Stimulated activated CD8-positive, alpha-beta memory T cell treated with anti-CD3 and anti-CD28 coated beads, Interleukin-2, amount 100 ng/mL, for 1 hour (primary cell): ENCODE data around the gene SLCO4A1.

Source experiments
- DNase-seq, 2 donors: peaks; one replicate each; pipeline ENCODE4 v3.0.0-alpha.2; 2020; ENCODE audit warnings: low read depth in 2 of 2

SLCO4A1 gene

GRCh38 chr20:62688083-62688482 lies 45.8 kb downstream of the SLCO4A1 start:
- no peak for DNase-seq

GRCh38 chr20:62688855-62689460 lies 46.7 kb downstream of the SLCO4A1 start:
- DNase-seq: no peak

- no peak for DNase-seq
Measured at GRCh38 chr20:62689861-62690260, 47.6 kb downstream of the SLCO4A1 start.

GRCh38 chr20:62690261-62690820 lies 48.0 kb downstream of the SLCO4A1 start:
- DNase-seq: no peak

GRCh38 chr20:62691487-62691886 lies 49.2 kb downstream of the SLCO4A1 start:
- no peak for DNase-seq

- no peak for DNase-seq
Measured at GRCh38 chr20:62692176-62692575, 49.9 kb downstream of the SLCO4A1 start.

DNA sequence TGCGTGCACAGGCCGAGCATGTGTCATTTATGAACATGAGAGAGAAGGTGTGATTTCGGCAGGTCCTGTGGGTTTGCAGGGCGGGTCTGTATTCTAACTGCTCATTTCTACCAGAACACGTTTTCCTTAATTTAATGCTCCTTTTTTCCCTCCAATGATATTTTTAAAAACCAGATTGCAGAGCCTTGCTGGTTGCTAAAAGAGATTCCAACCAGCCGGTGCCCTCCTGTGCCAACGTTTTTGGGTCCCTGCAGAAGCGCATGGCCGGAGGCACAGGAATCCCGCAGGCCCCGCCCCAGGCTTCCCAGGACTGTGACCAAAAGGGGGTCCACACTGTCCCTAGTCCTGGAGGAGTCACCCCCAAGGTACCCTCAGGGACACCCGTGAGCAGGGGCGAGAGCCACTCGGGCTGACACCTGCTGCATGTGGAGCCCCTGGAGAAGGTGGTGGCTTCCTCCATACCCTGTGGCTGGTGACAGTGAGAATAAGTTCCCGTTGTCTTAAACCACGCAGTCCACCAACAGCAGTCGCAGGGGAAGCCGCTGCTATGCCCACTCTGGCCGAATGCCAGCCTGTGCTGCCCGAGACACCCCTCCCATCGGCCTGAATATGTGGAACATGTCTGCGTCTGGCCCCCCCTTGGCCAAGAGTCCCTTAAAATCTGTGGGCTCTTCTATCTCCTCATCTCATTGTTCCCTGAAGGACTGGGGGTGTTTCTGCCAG lies 50.7 kb downstream of the SLCO4A1 start:
- no peak for DNase-seq

GRCh38 chr20:62693524-62693922 lies 51.2 kb downstream of the SLCO4A1 start:
- no peak for DNase-seq

DNA sequence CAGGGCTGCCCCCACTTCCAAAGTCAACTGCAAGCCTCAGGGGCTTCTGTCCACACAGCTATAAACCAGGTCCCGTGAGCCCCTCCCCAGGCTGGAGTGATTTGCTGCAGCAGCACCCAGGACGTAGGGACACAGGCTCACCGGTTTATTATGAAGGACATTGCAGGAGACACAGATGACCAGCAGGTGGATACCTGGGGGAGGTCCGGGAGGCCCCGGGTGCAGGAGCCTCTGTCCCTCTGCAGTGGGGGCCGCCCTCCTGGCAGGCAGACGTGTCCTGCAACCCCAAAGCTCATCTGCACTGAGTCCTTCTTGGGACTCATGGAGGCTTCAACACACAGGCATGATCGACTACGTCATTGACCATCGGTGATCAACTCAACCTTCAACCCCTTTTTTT lies 51.8 kb downstream of the SLCO4A1 start:
- no peak for DNase-seq

DNA sequence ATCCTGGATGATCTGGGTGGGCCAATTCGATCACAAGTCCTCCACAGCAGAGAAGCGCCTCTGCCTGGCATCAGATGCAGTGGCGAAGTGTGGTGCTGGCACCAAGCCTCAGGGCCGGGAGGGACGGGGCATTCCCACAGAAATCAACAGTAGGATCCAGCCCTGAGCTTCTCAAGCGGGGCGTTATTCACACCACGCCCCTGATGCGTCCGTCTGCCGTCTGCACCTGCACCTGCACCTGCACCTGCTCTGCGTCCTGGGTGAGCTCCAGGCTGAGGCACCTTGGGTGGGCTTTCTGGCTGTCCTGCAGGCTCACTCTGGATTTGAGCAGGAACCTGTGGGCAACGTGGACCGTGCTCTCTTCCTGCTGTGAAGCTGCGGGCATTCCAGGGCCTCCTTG lies 52.6 kb downstream of the SLCO4A1 start:
- DNase-seq: no peak

DNA sequence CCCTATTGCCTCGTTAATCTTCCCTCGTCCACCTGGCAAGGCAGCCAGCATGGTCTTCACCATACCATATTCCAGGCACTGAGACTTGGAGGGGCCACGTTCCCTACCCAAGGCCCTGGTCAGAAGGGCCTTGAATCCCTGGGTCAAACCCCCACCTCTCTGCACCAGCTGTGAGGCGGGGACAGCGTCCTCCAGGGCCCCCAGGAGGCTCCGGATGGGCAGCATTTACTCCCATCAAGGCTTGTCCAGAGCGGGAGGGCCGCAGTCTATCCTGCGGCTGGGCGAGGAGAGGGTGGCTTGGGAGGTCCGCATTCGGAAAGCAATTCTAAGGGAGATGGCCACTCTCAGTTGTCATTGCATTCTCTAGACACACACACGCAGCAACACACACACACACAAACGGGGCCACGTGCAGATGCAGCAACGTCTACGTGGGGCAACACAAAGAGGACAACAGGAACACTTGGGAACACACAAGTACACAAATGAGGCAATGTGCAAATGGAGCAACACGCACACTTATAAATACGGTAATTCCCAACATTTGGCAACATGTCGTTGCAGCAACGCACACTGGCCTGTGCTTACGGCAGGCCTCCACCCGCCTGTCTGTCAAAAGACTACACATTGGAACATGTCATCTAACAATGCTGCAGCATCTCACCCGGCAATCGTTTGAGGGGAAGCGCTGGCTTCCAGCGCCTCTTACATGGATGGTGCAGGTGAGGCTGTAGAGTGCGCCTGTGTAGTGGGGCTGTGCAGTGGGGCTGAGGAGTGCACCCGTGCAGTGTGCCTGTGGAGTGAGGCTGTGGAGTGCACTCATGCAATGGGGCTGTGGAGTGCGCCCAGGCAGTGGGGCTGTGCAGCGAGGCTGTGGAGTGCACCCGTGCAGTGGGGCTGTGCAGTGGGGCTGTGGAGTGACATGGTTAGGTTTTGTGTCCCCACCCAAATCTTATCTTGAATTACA lies 53.4 kb downstream of the SLCO4A1 start:
- DNase-seq: no peak

DNA sequence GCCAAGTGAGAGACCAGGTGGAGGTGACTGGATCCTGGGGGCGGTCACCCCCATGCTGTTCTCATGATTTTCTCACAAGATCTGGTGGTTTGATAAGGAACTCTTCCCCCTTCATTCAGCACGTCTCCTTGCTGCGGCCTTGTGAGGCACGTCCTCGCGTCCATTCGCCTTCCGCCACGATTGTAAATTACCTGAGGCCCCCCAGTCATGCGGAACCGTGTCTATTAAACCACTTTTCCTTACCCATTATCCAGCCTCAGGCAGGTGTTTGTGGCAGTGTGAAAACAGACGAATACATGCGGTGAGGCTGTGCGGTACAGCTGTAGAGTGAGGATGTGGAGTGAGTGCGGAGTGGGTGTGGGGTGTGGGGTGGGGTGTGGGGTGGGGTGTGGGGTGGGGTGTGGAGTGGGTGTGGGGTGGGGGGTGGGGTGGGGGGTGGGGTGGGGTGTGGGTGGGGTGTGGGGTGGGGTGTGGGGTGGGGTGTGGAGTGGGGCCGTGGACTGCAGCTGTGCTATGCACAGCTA lies 54.2 kb downstream of the SLCO4A1 start:
- DNase-seq: no peak

DNA sequence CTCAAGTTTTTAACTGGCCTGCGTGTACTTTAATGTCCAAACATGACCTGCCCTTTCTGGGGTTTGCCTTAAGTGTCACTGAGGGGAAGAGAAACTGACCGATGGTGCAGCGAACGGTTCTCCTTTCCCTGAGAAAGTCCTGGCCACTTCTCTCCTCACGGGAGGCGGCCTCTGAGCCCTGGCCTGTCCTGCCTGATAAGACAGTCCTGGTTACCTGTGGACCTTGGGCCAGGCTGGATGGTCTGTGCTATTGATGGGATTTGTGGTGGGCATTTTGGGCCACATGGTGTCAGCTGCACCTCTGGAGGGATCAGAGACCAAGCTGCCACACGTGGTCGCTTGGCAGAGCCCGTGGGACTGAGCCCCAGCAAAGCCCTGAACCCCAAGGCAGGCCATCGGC lies 54.7 kb downstream of the SLCO4A1 start:
- no peak for DNase-seq

DNA sequence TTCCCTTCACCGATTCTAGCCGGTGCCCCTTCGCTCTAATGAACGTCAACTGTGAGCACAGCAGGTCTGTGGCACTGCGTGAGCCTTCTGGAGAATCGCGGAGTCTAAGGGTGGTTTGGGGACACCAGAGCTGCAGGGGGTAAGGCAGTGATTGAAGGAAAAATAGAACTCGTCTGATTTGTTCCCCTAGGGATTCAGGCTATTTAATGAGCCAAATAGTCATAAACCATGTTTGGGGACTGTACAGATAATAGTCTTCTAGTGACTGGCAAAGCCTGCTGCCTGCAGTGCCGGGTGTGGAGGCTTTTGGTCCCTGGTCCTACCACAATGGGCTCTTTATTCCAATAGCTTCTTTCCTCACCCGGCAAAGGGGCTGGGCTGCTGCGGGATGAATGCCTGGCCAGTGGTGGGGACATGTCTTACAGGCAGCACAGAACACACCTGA lies 55.2 kb downstream of the SLCO4A1 start:
- no peak for DNase-seq

DNA sequence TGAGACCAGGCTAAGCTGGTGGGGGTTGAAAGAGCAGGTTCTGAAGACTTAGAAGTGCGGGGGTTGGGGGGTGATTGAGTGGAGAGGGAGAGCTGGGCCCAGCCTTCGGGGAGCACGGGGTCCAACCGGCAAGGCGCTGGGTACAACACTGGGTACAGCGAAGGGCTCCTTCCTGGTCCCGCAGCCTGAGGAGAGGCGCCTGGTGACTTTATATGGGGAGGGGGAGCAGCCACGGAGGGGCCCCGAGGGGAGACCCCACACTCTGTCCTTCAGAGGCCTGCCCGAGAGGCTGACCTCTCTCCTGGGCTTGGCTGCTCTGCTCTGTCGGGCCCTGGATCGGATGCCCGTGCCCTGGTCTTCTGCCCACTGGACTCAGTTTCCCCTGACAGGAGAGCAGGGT lies 55.9 kb downstream of the SLCO4A1 start:
- DNase-seq: no peak

DNA sequence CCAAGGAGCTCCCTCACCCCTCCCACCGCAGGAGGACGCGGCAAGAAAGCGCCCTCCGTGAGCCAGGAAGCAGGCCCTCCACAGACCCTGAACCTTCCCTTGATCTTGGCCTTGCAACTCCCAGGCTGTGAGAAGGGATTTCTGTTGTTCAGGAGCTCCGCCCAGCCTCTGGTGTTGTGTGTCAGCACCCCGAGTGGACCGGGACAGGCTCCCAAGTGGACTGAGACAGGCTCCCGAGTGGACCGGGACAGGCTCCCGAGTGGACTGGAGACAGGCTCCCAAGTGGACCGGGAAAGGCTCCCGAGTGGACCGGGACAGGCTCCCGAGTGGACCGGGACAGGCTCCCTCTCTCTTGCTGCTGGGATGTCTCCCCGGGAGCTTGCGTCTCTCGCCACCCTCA lies 57.0 kb downstream of the SLCO4A1 start:
- no peak for DNase-seq

- DNase-seq: no peak
Measured at GRCh38 chr20:62699741-62700140, 57.4 kb downstream of the SLCO4A1 start.

GRCh38 chr20:62700261-62700930 lies 58.1 kb downstream of the SLCO4A1 start:
- no peak for DNase-seq

DNA sequence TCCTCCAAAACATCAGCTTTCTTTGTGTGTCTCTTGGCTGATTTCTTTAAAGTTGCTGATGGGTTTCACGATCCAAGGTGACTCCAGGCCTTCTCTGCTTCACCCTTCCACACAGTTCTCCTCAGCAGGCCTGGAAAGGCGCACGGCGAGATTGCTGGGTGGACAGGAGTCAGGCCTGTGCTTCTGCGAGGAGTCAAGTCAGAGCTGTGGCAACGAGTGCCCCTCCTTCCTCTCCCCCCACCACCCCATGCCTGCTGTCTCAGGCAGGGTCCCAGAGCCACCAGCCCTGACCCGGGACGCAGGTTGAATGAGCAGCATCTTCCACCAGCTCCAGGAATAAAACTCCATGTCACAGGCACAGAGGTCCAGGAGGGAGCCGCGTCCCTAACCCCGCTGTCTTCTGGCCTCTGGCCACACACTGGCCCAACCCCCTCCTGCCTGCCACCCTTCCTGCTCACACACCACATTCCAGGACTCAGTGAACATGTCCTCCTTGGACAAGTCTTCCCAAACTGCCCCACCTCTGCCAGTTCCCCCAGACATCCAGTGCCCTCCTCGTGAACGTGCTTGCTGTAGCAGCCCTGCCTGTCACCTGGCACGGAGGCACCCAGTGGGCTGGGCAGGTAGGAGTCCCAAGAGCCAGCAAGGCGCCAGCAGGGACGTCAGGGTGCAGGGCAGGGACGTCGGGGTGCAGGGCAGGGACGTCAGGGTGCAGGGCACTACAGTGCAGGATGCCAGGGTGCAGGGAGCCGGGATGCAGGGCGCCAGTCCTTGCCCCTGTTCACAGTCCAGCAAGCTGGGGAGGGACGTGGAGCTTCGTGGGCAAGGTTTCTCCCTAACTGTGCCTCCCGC lies 59.1 kb downstream of the SLCO4A1 start:
- DNase-seq: no peak

DNA sequence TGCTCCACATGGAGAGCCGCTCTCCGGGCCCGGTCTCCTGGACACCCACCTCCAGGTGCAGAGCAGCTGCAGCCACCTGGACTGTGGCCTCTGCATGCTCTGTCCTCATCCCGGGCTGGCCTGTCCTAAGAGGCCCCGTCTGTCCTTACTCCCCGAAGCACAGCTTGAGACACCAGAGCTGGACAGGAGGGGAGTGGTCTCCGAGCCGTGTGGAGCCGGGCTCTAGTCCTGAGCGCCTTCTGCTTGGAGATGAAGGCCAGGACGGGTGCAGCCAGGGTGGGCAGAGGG lies 59.7 kb downstream of the SLCO4A1 start:
- DNase-seq: no peak
